WTC11 (cell line): ENCODE data around the gene PSMD11. TPM values are rescaled to one million over a fixed set of nuclear protein-coding genes. Genes with fewer than 3 reads are reported as not detected.

Experiments used
- ATAC-seq: fragments of 200-7000 bp; cut with Tn5 transposase; 2 replicates; pipeline ENCODE4 v1.10.0; 2021; ENCODE audit warnings: mild to moderate bottlenecking, moderate library complexity
- CTCF ChIA-PET: fragments of 300-600 bp; sonication (Branson Sonifier 250); formaldehyde crosslinking; loops from one replicate; lab custom pipeline; 2021; ENCODE audit warnings: antibody characterized with exemption; lab: Charles Lee
- POLR2A ChIA-PET: fragments of 350-600 bp; sonication (Branson Sonifier 250); formaldehyde crosslinking; loops from one replicate; lab custom pipeline; 2021; ENCODE audit warnings: antibody characterized with exemption; lab: Charles Lee
- DNase-seq: peaks from one replicate; pipeline ENCODE4 v3.0.0; 2021; ENCODE audit warnings: low spot score
- H3K27ac Mint-ChIP-seq: 2 replicates; pipeline ENCODE4 v1.8.0; 2021; ENCODE audit warnings: mixed read lengths
- H3K27me3 Mint-ChIP-seq: 2 replicates; pipeline ENCODE4 v1.8.0; 2021; ENCODE audit warnings: low read depth, mild to moderate bottlenecking, moderate library complexity, mixed read lengths
- H3K36me3 Mint-ChIP-seq: 2 replicates; pipeline ENCODE4 v1.8.0; 2021; ENCODE audit warnings: mixed read lengths
- H3K4me1 Mint-ChIP-seq: 2 replicates; pipeline ENCODE4 v1.8.0; 2022; ENCODE audit warnings: mixed read lengths
- H3K4me3 Mint-ChIP-seq: 2 replicates; pipeline ENCODE4 v1.8.0; 2021; ENCODE audit warnings: mild to moderate bottlenecking, moderate library complexity, mixed read lengths
- H3K9me3 Mint-ChIP-seq: 2 replicates; pipeline ENCODE4 v1.8.0; 2021; ENCODE audit warnings: mixed read lengths
- AFF4 ChIP-seq: sonication (generic); formaldehyde crosslinking; IDR thresholded peaks from 2 replicates; pipeline ENCODE4 v1.8.1; 2023; ENCODE audit warnings: mild to moderate bottlenecking, missing genetic modification reagents, borderline replicate concordance
- ATF2 ChIP-seq: sonication (generic); formaldehyde crosslinking; IDR thresholded peaks from 2 replicates; pipeline ENCODE4 v1.8.1; 2022; ENCODE audit warnings: low read depth, missing genetic modification reagents, borderline replicate concordance
- CDX4 ChIP-seq: fragments of 250-450 bp; sonication (Bioruptor Pico); IDR thresholded peaks from 2 replicates; pipeline ENCODE4 v1.9.0; 2021; ENCODE audit warnings: moderate library complexity, mild to moderate bottlenecking, inconsistent platforms, borderline replicate concordance
- E2F4 ChIP-seq: sonication (generic); formaldehyde crosslinking; IDR thresholded peaks from 2 replicates; pipeline ENCODE4 v1.8.1; 2022; ENCODE audit warnings: low read depth, mild to moderate bottlenecking, moderate library complexity, missing genetic modification reagents, borderline replicate concordance
- E2F5 ChIP-seq: sonication (generic); formaldehyde crosslinking; IDR thresholded peaks from 2 replicates; pipeline ENCODE4 v1.8.1; 2022; ENCODE audit warnings: mild to moderate bottlenecking, moderate library complexity, missing genetic modification reagents
- EMX1 ChIP-seq: fragments of 250-450 bp; sonication (Bioruptor Pico); IDR thresholded peaks from 2 replicates; pipeline ENCODE4 v1.8.0; 2021; ENCODE audit warnings: mild to moderate bottlenecking
- ESRRA ChIP-seq: sonication (generic); formaldehyde crosslinking; IDR thresholded peaks from 2 replicates; pipeline ENCODE4 v1.8.1; 2022; ENCODE audit warnings: mild to moderate bottlenecking, missing genetic modification reagents, borderline replicate concordance
- ETV6 ChIP-seq: sonication (generic); formaldehyde crosslinking; IDR thresholded peaks from 2 replicates; pipeline ENCODE4 v1.8.1; 2022; ENCODE audit warnings: mild to moderate bottlenecking, missing genetic modification reagents
- FOXP1 ChIP-seq: sonication (generic); formaldehyde crosslinking; IDR thresholded peaks from 2 replicates; pipeline ENCODE4 v1.8.0; 2022; ENCODE audit warnings: missing genetic modification reagents, mild to moderate bottlenecking, moderate library complexity, borderline replicate concordance
- FOXP4 ChIP-seq: sonication (generic); formaldehyde crosslinking; IDR thresholded peaks from 2 replicates; pipeline ENCODE4 v1.8.0; 2022; ENCODE audit warnings: mild to moderate bottlenecking, missing genetic modification reagents
- JUN ChIP-seq: sonication (generic); formaldehyde crosslinking; IDR thresholded peaks from 2 replicates; pipeline ENCODE4 v1.8.0; 2023; ENCODE audit warnings: mild to moderate bottlenecking, missing genetic modification reagents
- NFYB ChIP-seq: sonication (generic); formaldehyde crosslinking; conservative IDR thresholded peaks from 2 replicates; pipeline ENCODE4 v1.8.0; 2022; ENCODE audit warnings: low read depth, missing genetic modification reagents
- NR2C2 ChIP-seq: sonication (generic); formaldehyde crosslinking; IDR thresholded peaks from 2 replicates; pipeline ENCODE4 v1.8.0; 2022; ENCODE audit warnings: mild to moderate bottlenecking, missing genetic modification reagents
- PRDM15 ChIP-seq: sonication (generic); formaldehyde crosslinking; IDR thresholded peaks from 2 replicates; pipeline ENCODE4 v1.8.0; 2022; ENCODE audit warnings: missing genetic modification reagents
- SP1 ChIP-seq: sonication (generic); formaldehyde crosslinking; conservative IDR thresholded peaks from 2 replicates; pipeline ENCODE4 v1.8.1; 2022; ENCODE audit warnings: missing genetic modification reagents
- TEAD4 ChIP-seq: sonication (generic); formaldehyde crosslinking; IDR thresholded peaks from 2 replicates; pipeline ENCODE4 v1.8.0; 2022; ENCODE audit warnings: mild to moderate bottlenecking, missing genetic modification reagents
- TP53 ChIP-seq: sonication (generic); formaldehyde crosslinking; IDR thresholded peaks from 2 replicates; pipeline ENCODE4 v1.8.1; 2023; ENCODE audit warnings: mild to moderate bottlenecking, missing genetic modification reagents
- ZNF512 ChIP-seq: sonication (generic); formaldehyde crosslinking; IDR thresholded peaks from 2 replicates; pipeline ENCODE4 v1.8.1; 2022; ENCODE audit warnings: missing genetic modification reagents, borderline replicate concordance
- total RNA-seq: library from RNA; stranded (reverse); gene quantifications from 3 replicates; pipeline ENCODE4 v1.2.3, GENCODE V29; 2021

The PSMD11 gene
- total RNA-seq, 1 experiment from 2014 or later: 155 TPM

GRCh38 chr17:32518646-32519227 lies 74.4 kb downstream of the PSMD11 start (continued):
- TF ChIP-seq NR2C2 (CRISPR knock-in tag): no peak
- TF ChIP-seq TP53 (CRISPR knock-in tag): no peak
- TF ChIP-seq ESRRA (CRISPR knock-in tag): no peak
- TF ChIP-seq SP1 (CRISPR knock-in tag): no peak
- TF ChIP-seq NFYB: no peak
- TF ChIP-seq E2F4 (CRISPR knock-in tag): no peak
- TF ChIP-seq CDX4: no peak
- TF ChIP-seq ATF2 (CRISPR knock-in tag): no peak
- no peak for TF ChIP-seq FOXP4 (CRISPR knock-in tag)
- TF ChIP-seq ETV6 (CRISPR knock-in tag): 0 out of 2 replicates have a peak, but pooled peaks have one; percentile 11
- TF ChIP-seq FOXP1: 0 out of 2 replicates have a peak, but pooled peaks have one; percentile 9
- no peak for TF ChIP-seq TEAD4
- no peak for TF ChIP-seq EMX1 (CRISPR knock-in tag)
- TF ChIP-seq, all 79 proteins: peak for 8

- ATAC-seq: peak; percentile 75
- peaks cover 82% of the 10 kb centered on the region for H3K4me1 Mint-ChIP-seq
- POLR2A ChIA-PET: interaction anchor here (0.5 to 1.3 kb wide), 3 partner anchors 11 to 358 kb away, joined by 3 read pairs; no protein-coding TSS in a partner anchor
- CTCF ChIA-PET: interaction anchor here (0.9 to 1.6 kb wide), 6 partner anchors 22 to 75 kb away, joined by 3 to 4 read pairs (median 4); partner anchors contain the start of genes CDK5R1 and PSMD11
- H3K27me3 Mint-ChIP-seq: peaks cover 6% of the 10 kb centered on the region
- peak overlapping the region; percentile 76 for H3K4me3 Mint-ChIP-seq
- H3K36me3 Mint-ChIP-seq: no peaks in the 10 kb centered on the region
- no peaks in the 10 kb centered on the region for H3K9me3 Mint-ChIP-seq
- peak overlapping the region; percentile 98 for H3K27ac Mint-ChIP-seq
- peak; percentile 86 for DNase-seq
- TF ChIP-seq PRDM15 (CRISPR knock-in tag) (no peak), E2F5 (CRISPR knock-in tag) (0 out of 2 replicates have a peak, but pooled peaks have one; percentile 73), JUN (CRISPR knock-in tag) (no peak), ZNF512 (CRISPR knock-in tag) (no peak), SP1 (CRISPR knock-in tag) (peak; percentile 49; the same call in 1 of the 2 replicates), AFF4 (CRISPR knock-in tag) (no peak)
Measured at GRCh38 chr17:32519228-32520103, 75.2 kb downstream of the PSMD11 start.
